Parathyroid adenoma (tissue), 2 donors: Measurements from ENCODE around the gene ANOS1.

ENCODE experiments used
- H2AFZ ChIP-seq: fragments of 300-600 bp; sonication (generic); one replicate; pipeline ENCODE4 v1.7.0; 2017; ENCODE audit warnings: antibody characterized with exemption, mild to moderate bottlenecking
- H3K27ac ChIP-seq: fragments of 300-600 bp; sonication (generic); one replicate; pipeline ENCODE4 v1.7.0; 2017
- H3K27me3 ChIP-seq: fragments of 300-600 bp; sonication (generic); one replicate; pipeline ENCODE4 v1.7.0; 2017; ENCODE audit warnings: low read length; ENCODE audit not compliant: control insufficient read depth, insufficient read depth
- H3K36me3 ChIP-seq: fragments of 300-600 bp; sonication (generic); one replicate; pipeline ENCODE4 v1.7.0; 2017; ENCODE audit warnings: low read length; ENCODE audit not compliant: control insufficient read depth, insufficient read depth
- H3K4me1 ChIP-seq: fragments of 300-600 bp; sonication (generic); one replicate; pipeline ENCODE4 v1.7.0; 2017; ENCODE audit warnings: control low read depth
- H3K4me2 ChIP-seq: fragments of 300-600 bp; sonication (generic); one replicate; pipeline ENCODE4 v1.7.0; 2017; ENCODE audit warnings: low read length
- H3K4me3 ChIP-seq: fragments of 300-600 bp; sonication (generic); one replicate; pipeline ENCODE4 v1.7.0; 2017; ENCODE audit warnings: low read depth, low read length
- H3K79me2 ChIP-seq: fragments of 300-600 bp; sonication (generic); one replicate; pipeline ENCODE4 v1.7.0; 2017; ENCODE audit warnings: control low read depth
- H3K9ac ChIP-seq: fragments of 300-600 bp; sonication (generic); one replicate; pipeline ENCODE4 v1.7.0; 2017; ENCODE audit warnings: mild to moderate bottlenecking
- H3K9me3 ChIP-seq: fragments of 300-600 bp; sonication (generic); one replicate; pipeline ENCODE4 v1.7.0; 2017; ENCODE audit warnings: low read length; ENCODE audit not compliant: control insufficient read depth
- CTCF ChIP-seq: fragments of 300-600 bp; sonication (generic); IDR thresholded peaks from one replicate; pipeline ENCODE4 v1.7.0; 2017; ENCODE audit warnings: antibody characterized with exemption, mild to moderate bottlenecking
- donor health status: primary hyperparathyroidism.

ANOS1 gene

GRCh38 chrX:8741981-8742380 lies 10.0 kb upstream of the ANOS1 start:
- Histone ChIP-seq H3K27ac (no peak overlapping the region), H3K4me1 (no peaks in the 10 kb centered on the region), H3K9me3 (no peaks in the 10 kb centered on the region), H3K36me3 (no peaks in the 10 kb centered on the region), H2AFZ (no peak overlapping the region), H3K4me3 (no peak overlapping the region), H3K79me2 (no peaks in the 10 kb centered on the region), H3K27me3 (no peaks in the 10 kb centered on the region), H3K4me2 (no peak overlapping the region), H3K9ac (no peak overlapping the region)
- no peak for TF ChIP-seq CTCF

- Histone ChIP-seq H3K27me3 (no peaks in the 10 kb centered on the region), H3K36me3 (no peaks in the 10 kb centered on the region), H3K4me1 (no peaks in the 10 kb centered on the region), H3K27ac (no peak overlapping the region), H3K4me2 (no peak overlapping the region), H3K4me3 (no peak overlapping the region), H3K9me3 (no peaks in the 10 kb centered on the region), H3K9ac (no peak overlapping the region), H3K79me2 (no peaks in the 10 kb centered on the region), H2AFZ (no peak overlapping the region)
- peak; percentile 61 for TF ChIP-seq CTCF
Observed at GRCh38 chrX:8738588-8739189, 6.8 kb upstream of the ANOS1 start.

- Histone ChIP-seq H3K4me3 (no peak overlapping the region), H3K4me1 (no peaks in the 10 kb centered on the region), H3K27ac (no peak overlapping the region), H3K9me3 (no peaks in the 10 kb centered on the region), H3K36me3 (no peaks in the 10 kb centered on the region), H3K79me2 (no peaks in the 10 kb centered on the region), H3K9ac (no peak overlapping the region), H3K27me3 (no peaks in the 10 kb centered on the region), H3K4me2 (no peak overlapping the region), H2AFZ (no peak overlapping the region)
- TF ChIP-seq CTCF = no peak
Observed at GRCh38 chrX:8737883-8738282, 5.9 kb upstream of the ANOS1 start.

- no peak overlapping the region for H3K27ac ChIP-seq
- H2AFZ ChIP-seq = peak overlapping the region; percentile 92
- no peaks in the 10 kb centered on the region for H3K36me3 ChIP-seq
- no peak for TF ChIP-seq CTCF
- H3K27me3 ChIP-seq = no peaks in the 10 kb centered on the region
- no peak overlapping the region for H3K9ac ChIP-seq
- no peaks in the 10 kb centered on the region for H3K79me2 ChIP-seq
- no peaks in the 10 kb centered on the region for H3K9me3 ChIP-seq
- no peaks in the 10 kb centered on the region for H3K4me1 ChIP-seq
- H3K4me3 ChIP-seq = peak overlapping the region; percentile 50
- peak overlapping the region; percentile 72 for H3K4me2 ChIP-seq
Observed at GRCh38 chrX:8730812-8731558, 952 bp downstream of the ANOS1 start.

GRCh38 chrX:8729811-8730210 lies 2.1 kb downstream of the ANOS1 start:
- no peak for TF ChIP-seq CTCF

More at GRCh38 chrX:8729811-8730210, 2.1 kb downstream of the ANOS1 start:
- no peak overlapping the region for H2AFZ ChIP-seq
- no peaks in the 10 kb centered on the region for H3K4me1 ChIP-seq
- no peak overlapping the region for H3K9ac ChIP-seq
- no peaks in the 10 kb centered on the region for H3K36me3 ChIP-seq
- H3K4me2 ChIP-seq = no peak overlapping the region
- H3K27me3 ChIP-seq = no peaks in the 10 kb centered on the region
- H3K27ac ChIP-seq = no peak overlapping the region
- no peaks in the 10 kb centered on the region for H3K79me2 ChIP-seq
- no peaks in the 10 kb centered on the region for H3K9me3 ChIP-seq
- H3K4me3 ChIP-seq = no peak overlapping the region
